AG09309 (cell line): ENCODE results near the gene ZNF529.

Source experiments
- DNase-seq: peaks from one replicate; pipeline ENCODE4 v3.0.0-alpha.2; 2010; ENCODE audit warnings: low read depth
- H3K4me3 ChIP-seq: 2 replicates; pipeline ENCODE4 v1.5.1; 2011; ENCODE audit warnings: mild to moderate bottlenecking, low read depth, low read length, moderate library complexity; ENCODE audit not compliant: control insufficient read depth
- CTCF ChIP-seq: IDR thresholded peaks from 2 replicates; pipeline ENCODE4 v1.5.1; 2011; ENCODE audit warnings: mild to moderate bottlenecking, low read depth, low read length, inconsistent platforms; ENCODE audit not compliant: insufficient read depth, control insufficient read depth; ENCODE audit errors: missing control alignments

Gene ZNF529

GRCh38 chr19:36514012-36514612 lies 59.0 kb downstream of the ZNF529 start:
- no peak for TF ChIP-seq CTCF
- H3K4me3 ChIP-seq, result no peak overlapping the region
- DNase-seq, result no peak

GRCh38 chr19:36508325-36508724 lies 64.8 kb downstream of the ZNF529 start:
- no peak for TF ChIP-seq CTCF
- no peak overlapping the region for H3K4me3 ChIP-seq
- DNase-seq, result no peak

GRCh38 chr19:36501973-36502372 lies 71.1 kb downstream of the ZNF529 start:
- no peak for DNase-seq
- no peak overlapping the region for H3K4me3 ChIP-seq
- TF ChIP-seq CTCF, result no peak

- no peak for TF ChIP-seq CTCF
- DNase-seq, result no peak
- H3K4me3 ChIP-seq, result no peak overlapping the region
Measured at GRCh38 chr19:36497001-36497400, 76.1 kb downstream of the ZNF529 start.
